GM23248 (cell line): Measurements from ENCODE around the gene EFNB3. TPM values are rescaled to one million over a fixed set of nuclear protein-coding genes. Genes with fewer than 3 reads are reported as not detected.

ENCODE experiments used
- DNase-seq: peaks from one replicate; pipeline ENCODE4 v3.0.0-alpha.2; 2015
- H2AFZ ChIP-seq: fragments of 200-600 bp; sonication (generic); 2 replicates; pipeline ENCODE4 v1.6.1; 2016; ENCODE audit warnings: antibody characterized with exemption
- H3F3A ChIP-seq: fragments of 200-600 bp; sonication (generic); 2 replicates; pipeline ENCODE4 v1.6.1; 2016; ENCODE audit warnings: mild to moderate bottlenecking, antibody characterized with exemption, mixed run types; ENCODE audit not compliant: insufficient read depth
- H3K27ac ChIP-seq: fragments of 200-600 bp; sonication (generic); 2 replicates; pipeline ENCODE4 v1.5.1; 2016; ENCODE audit warnings: mild to moderate bottlenecking
- H3K27me3 ChIP-seq: fragments of 200-600 bp; sonication (generic); replicated peaks from 2 replicates; pipeline ENCODE4 v1.6.1; 2016; ENCODE audit warnings: mild to moderate bottlenecking; ENCODE audit not compliant: insufficient read depth
- H3K36me3 ChIP-seq: fragments of 200-600 bp; sonication (generic); 2 replicates; pipeline ENCODE4 v1.6.1; 2016; ENCODE audit warnings: low read depth, mild to moderate bottlenecking
- H3K4me1 ChIP-seq: fragments of 200-600 bp; sonication (generic); 2 replicates; pipeline ENCODE4 v1.6.1; 2016; ENCODE audit warnings: mild to moderate bottlenecking; ENCODE audit not compliant: insufficient read depth
- H3K4me2 ChIP-seq: fragments of 200-600 bp; sonication (generic); one replicate; pipeline ENCODE4 v1.6.1; 2016; ENCODE audit warnings: mild to moderate bottlenecking; ENCODE audit not compliant: unreplicated experiment
- H3K4me3 ChIP-seq: fragments of 200-600 bp; sonication (generic); 2 replicates; pipeline ENCODE4 v1.5.1; 2016; ENCODE audit warnings: mild to moderate bottlenecking
- H3K79me2 ChIP-seq: fragments of 200-600 bp; sonication (generic); 2 replicates; pipeline ENCODE4 v1.6.1; 2016; ENCODE audit warnings: mild to moderate bottlenecking; ENCODE audit not compliant: insufficient read depth
- H3K9ac ChIP-seq: fragments of 200-600 bp; sonication (generic); 2 replicates; pipeline ENCODE4 v1.6.1; 2016; ENCODE audit warnings: mild to moderate bottlenecking
- H3K9me2 ChIP-seq: fragments of 200-600 bp; sonication (generic); 2 replicates; pipeline ENCODE4 v1.6.1; 2016; ENCODE audit warnings: mixed run types, mild to moderate bottlenecking, moderate library complexity; ENCODE audit not compliant: insufficient read depth
- H3K9me3 ChIP-seq: fragments of 200-600 bp; sonication (generic); one replicate; pipeline ENCODE4 v1.6.1; 2017; ENCODE audit warnings: low read depth
- H4K20me1 ChIP-seq: fragments of 200-600 bp; sonication (generic); 2 replicates; pipeline ENCODE4 v1.6.0; 2016; ENCODE audit not compliant: insufficient read depth
- EZH2 ChIP-seq: fragments of 200-600 bp; sonication (generic); IDR thresholded peaks from 2 replicates; pipeline ENCODE4 v1.6.1; 2018; ENCODE audit warnings: antibody characterized with exemption, mild to moderate bottlenecking; ENCODE audit not compliant: insufficient read depth, poor library complexity, severe bottlenecking
- EZH2phosphoT487 ChIP-seq: fragments of 200-600 bp; sonication (generic); IDR thresholded peaks from 2 replicates; pipeline ENCODE4 v1.6.1; 2018; ENCODE audit warnings: antibody characterized with exemption, moderate library complexity, mild to moderate bottlenecking, low read depth; ENCODE audit not compliant: insufficient read depth
- WGBS, 2 experiments: methylation state at CpG; one replicate each; pipeline ENCODE4 v1.1.6; 2015 to 2017; ENCODE audit warnings: low lambda C conversion rate in 2 of 2, low coverage in 1 of 2; ENCODE audit errors: missing lambda C conversion rate in 2 of 2; 5-methylcytosine and 5-hydroxymethylcytosine counted together
- in situ Hi-C: fragments of 300-500 bp; cut with MboI; formaldehyde crosslinking; loops from 2 replicates; pipeline ENCODE4 v1.15.0; 2020
- polyA plus RNA-seq: library from polyadenylated mRNA; unstranded; fragments of >200 nt; fragmentation: Nextera tagmentation; extraction: Ambion mirVana; gene quantifications from 2 replicates; pipeline ENCODE4 v1.2.1, GENCODE V29; 2016
- total RNA-seq: library from RNA; depleted of rRNA; stranded (reverse); fragments of >200 nt; shearing (Covaris generic); gene quantifications from 2 replicates; pipeline ENCODE4 v1.2.3, GENCODE V29; 2014

Gene EFNB3
- total and polyA plus RNA-seq, 2 experiments from 2014 or later = 0.99 to 1.8 TPM

DNA sequence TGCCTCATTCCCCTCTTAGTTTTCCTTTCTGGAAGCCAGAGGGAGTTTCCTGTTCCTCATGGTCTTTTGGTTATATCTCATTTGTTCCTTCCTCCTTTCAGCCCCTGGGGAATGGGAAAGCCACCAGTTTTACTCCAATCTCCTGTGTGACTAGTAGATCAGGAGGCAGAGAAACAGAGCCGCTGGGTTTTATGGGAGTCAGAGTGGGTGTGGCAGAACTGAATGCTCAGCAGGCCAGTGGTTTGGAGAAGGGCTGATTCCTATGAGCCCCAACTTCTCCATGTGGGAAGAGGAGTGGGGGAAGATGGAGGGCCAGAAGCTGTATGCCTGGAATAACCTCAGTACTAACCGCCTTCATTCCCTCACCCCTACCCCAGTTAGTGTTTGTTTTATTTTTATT is 16.6 kb downstream of the EFNB3 start:
- H3K4me1 ChIP-seq = peaks cover 2% of the 10 kb centered on the region; the same call in 1 of the 2 replicates
- in situ Hi-C loops = no loop called here

GRCh38 chr17:7727886-7728285 is 22.9 kb downstream of the EFNB3 start:
- 64 to 65% methylated on average over 3 of the region's 3 CpGs for WGBS, 2 experiments
- Histone ChIP-seq H3F3A (no peaks in the 10 kb centered on the region), H3K4me2 (no peak overlapping the region), H3K9ac (no peak overlapping the region), H3K9me2 (no peaks in the 10 kb centered on the region), H3K4me3 (no peak overlapping the region), H3K9me3 (no peaks in the 10 kb centered on the region), H3K36me3 (no peaks in the 10 kb centered on the region), H3K27ac (no peak overlapping the region), H4K20me1 (no peaks in the 10 kb centered on the region), H3K27me3 (no peaks in the 10 kb centered on the region; the same call in 1 of the 2 replicates), H3K4me1 (no peaks in the 10 kb centered on the region), H3K79me2 (no peaks in the 10 kb centered on the region), H2AFZ (no peak overlapping the region)
- no peak for TF ChIP-seq EZH2
- TF ChIP-seq EZH2phosphoT487 = no peak
- no peak for DNase-seq
- in situ Hi-C loops = no loop called here

More for the DNA sequence above, 16.6 kb downstream of the EFNB3 start:
- no peak overlapping the region for H3K9ac ChIP-seq
- DNase-seq = no peak
- no peaks in the 10 kb centered on the region for H3K79me2 ChIP-seq
- H3K36me3 ChIP-seq = no peaks in the 10 kb centered on the region
- no peak overlapping the region for H3K4me3 ChIP-seq
- H3F3A ChIP-seq = no peaks in the 10 kb centered on the region
- no peaks in the 10 kb centered on the region for H3K9me3 ChIP-seq
- no peak overlapping the region for H3K4me2 ChIP-seq
- WGBS, 2 experiments = 70 to 75% methylated on average over 2 of the region's 2 CpGs
- no peak overlapping the region for H2AFZ ChIP-seq
- H3K27ac ChIP-seq = no peak overlapping the region
- no peaks in the 10 kb centered on the region for H3K9me2 ChIP-seq
- TF ChIP-seq EZH2 = no peak
- no peak for TF ChIP-seq EZH2phosphoT487
- no peaks in the 10 kb centered on the region for H4K20me1 ChIP-seq
- peaks cover 3% of the 10 kb centered on the region; the same call in 1 of the 2 replicates for H3K27me3 ChIP-seq

- Histone ChIP-seq H3K27ac (no peak overlapping the region), H3K9ac (no peak overlapping the region), H3K79me2 (no peaks in the 10 kb centered on the region), H2AFZ (no peak overlapping the region), H3K4me3 (no peak overlapping the region), H4K20me1 (no peaks in the 10 kb centered on the region), H3K9me3 (no peaks in the 10 kb centered on the region), H3K9me2 (no peaks in the 10 kb centered on the region), H3K27me3 (no peaks in the 10 kb centered on the region; the same call in none of the 2 replicates), H3K4me1 (no peaks in the 10 kb centered on the region), H3K4me2 (no peak overlapping the region), H3K36me3 (no peaks in the 10 kb centered on the region), H3F3A (no peaks in the 10 kb centered on the region)
- DNase-seq = no peak
- no peak for TF ChIP-seq EZH2
- no peak for TF ChIP-seq EZH2phosphoT487
- WGBS, 2 experiments = 31 to 55% methylated on average over 1 of the region's 1 CpG
- in situ Hi-C loops = no loop called here
Measured at GRCh38 chr17:7729816-7730215, 24.8 kb downstream of the EFNB3 start.

DNA sequence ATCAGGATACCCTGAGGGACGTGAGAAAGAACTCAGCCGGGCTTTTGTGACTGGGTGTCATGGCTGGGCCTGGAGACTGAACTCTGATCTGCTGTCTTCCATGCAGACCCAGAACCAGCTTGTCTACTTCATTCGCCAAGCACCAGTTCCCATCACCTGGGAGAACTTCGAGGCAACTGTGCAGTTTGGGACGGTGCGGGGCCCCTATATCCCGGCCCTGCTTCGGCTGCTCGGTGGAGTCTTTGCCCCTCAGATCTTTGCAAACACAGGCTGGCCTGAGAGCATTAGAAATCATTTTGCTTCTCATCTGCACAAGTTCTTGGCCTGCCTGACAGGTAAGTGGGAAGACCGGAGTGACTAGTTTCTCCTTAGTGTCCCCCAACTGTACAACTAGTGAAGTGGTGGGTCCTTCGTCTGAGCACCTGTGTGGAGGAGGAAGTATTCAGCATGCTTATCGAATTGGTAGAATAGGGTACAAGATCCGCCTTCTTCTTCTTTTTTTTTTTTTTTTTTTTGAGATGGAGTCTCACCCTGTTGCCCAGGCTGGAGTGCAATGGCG is 28.1 kb downstream of the EFNB3 start:
- H3K9ac ChIP-seq = no peak overlapping the region
- no peak for TF ChIP-seq EZH2phosphoT487
- no peak for TF ChIP-seq EZH2
- no peaks in the 10 kb centered on the region for H3K9me2 ChIP-seq
- H3K9me3 ChIP-seq = no peaks in the 10 kb centered on the region
- H3F3A ChIP-seq = no peaks in the 10 kb centered on the region
- WGBS, 2 experiments = 72% methylated on average over 13 to 14 of the region's 14 CpGs
- no peak overlapping the region for H3K27ac ChIP-seq
- no peaks in the 10 kb centered on the region for H3K79me2 ChIP-seq
- H2AFZ ChIP-seq = no peak overlapping the region
- no peaks in the 10 kb centered on the region for H4K20me1 ChIP-seq
- H3K27me3 ChIP-seq = peaks cover 12% of the 10 kb centered on the region
- DNase-seq = no peak
- no peak overlapping the region for H3K4me3 ChIP-seq
- no peak overlapping the region for H3K4me2 ChIP-seq
- in situ Hi-C loops = no loop called here
- no peaks in the 10 kb centered on the region for H3K36me3 ChIP-seq
- H3K4me1 ChIP-seq = no peaks in the 10 kb centered on the region
